VCaP (cell line): Measurements from ENCODE around the gene TYMP.
"Not testable (repeated sequence)": the region's sequence is repeated elsewhere in the genome, so short reads cannot be mapped to it uniquely, and the experiment has no call there.

Experiments used
- H3K27ac ChIP-seq: fragments of 450-650 bp; 2 replicates; pipeline ENCODE4 v1.5.1; 2017
- TF ChIP-seq, protein P1 (sequence below): fragments of 450-650 bp; conservative IDR thresholded peaks from 2 replicates; pipeline ENCODE4 v1.5.1; 2017; ENCODE audit warnings: mild to moderate bottlenecking, moderate library complexity

Gene TYMP

DNA sequence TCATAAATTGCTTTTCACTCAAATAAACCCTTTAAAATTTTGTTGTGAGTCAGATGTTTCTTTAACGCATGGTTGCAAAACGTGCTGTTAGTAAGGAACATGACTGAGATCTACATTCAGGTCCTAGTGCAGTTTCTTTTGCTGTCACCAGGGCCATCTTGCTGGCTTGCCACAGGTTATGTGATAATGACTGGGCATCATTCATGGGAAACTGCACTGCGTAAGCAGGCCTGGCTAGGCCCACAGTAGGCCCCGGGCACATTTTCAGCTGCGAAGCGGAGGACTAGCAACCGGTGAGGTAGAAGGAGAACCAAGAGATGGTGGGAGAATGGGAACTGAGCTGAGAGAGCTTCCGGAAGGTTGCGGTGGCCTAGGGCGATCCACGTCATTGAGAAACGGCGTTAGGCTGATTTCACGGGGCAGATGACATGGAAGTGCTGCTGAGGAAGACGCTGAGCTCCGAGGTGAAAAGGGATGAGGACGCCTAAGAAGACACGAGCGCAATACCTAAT, 12.7 kb upstream of the TYMP start:
- TF ChIP-seq, protein P1, sequence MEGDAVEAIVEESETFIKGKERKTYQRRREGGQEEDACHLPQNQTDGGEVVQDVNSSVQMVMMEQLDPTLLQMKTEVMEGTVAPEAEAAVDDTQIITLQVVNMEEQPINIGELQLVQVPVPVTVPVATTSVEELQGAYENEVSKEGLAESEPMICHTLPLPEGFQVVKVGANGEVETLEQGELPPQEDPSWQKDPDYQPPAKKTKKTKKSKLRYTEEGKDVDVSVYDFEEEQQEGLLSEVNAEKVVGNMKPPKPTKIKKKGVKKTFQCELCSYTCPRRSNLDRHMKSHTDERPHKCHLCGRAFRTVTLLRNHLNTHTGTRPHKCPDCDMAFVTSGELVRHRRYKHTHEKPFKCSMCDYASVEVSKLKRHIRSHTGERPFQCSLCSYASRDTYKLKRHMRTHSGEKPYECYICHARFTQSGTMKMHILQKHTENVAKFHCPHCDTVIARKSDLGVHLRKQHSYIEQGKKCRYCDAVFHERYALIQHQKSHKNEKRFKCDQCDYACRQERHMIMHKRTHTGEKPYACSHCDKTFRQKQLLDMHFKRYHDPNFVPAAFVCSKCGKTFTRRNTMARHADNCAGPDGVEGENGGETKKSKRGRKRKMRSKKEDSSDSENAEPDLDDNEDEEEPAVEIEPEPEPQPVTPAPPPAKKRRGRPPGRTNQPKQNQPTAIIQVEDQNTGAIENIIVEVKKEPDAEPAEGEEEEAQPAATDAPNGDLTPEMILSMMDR, result no peak
- no peak overlapping the region for H3K27ac ChIP-seq

DNA sequence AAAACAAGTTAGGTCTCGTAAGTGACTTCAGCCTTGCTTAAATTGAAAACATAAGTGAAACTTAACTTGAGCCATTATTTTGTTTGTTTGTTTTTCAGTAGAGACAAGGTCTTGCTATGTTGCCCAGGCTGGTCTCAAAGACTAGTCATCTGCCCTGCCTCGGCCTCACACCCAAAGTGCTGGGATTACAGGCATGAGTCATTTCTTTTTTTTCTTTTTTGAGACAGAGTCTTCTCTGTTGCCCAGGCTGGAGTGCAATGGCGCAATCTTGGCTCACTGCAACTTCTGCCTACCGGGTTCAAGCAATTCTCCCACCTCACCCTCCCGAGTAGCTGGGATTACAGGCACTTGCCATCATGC, 11.8 kb upstream of the TYMP start:
- not testable (repeated sequence) for H3K27ac ChIP-seq

DNA sequence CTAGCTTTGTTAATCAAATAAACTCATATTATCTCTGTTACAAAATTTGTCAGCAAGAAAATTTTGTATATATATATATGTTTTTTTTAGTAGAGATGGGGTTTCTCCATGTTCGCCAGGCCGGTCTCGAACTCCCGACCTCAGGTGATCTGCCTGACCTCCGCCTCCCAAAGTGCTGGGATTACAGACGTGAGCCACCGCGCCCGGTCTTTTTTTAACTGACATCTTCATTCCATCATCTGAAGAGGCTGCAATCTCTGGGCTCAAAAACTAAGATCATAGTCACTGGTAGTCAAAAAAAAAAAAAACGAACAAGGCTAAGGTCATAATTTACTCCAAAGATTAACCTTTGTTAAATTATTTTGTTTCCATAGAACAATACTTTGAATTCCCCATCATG, 10.6 kb upstream of the TYMP start:
- TF ChIP-seq, protein P1, result no peak
- no peak overlapping the region for H3K27ac ChIP-seq

DNA sequence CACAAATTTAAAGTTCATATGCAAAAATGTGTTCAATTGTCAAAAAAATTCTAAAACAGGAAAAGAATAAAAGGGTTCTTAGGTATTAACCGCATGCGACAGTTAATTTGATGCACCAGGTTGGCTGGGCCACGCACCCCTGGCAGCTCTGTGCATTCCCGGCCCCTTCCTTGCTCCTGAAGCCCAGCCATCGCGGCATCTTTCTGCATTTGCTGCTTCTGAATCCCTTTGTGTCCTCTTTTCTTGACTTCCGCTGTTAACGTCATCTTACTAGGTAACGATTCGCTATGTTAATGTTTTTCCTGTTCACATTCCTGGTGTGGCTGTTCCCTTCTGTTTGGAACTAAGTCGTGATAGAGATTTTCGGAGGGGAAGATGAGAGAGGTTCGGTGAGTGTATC, 8.0 kb upstream of the TYMP start:
- no peak overlapping the region for H3K27ac ChIP-seq
- TF ChIP-seq, protein P1, result no peak

DNA sequence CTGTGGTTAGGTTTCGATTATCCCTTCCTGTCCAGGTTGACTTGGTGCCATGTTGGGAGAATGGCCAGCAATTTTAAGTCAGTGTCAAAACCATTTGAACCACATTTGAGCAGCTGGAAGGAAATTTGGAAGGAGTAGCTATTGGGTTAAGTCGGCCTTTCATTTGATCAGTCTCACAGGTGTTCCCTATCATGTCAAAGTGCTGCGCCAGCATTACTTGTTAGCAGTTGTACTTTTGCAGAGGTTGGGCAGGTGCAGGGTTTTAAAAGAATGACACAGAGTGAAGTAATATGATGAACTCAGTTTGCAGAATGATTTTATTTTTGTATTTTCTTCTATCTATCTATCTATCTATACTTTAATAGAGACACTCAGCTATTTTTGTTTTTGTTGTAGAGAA, 6.4 kb upstream of the TYMP start:
- no peak overlapping the region for H3K27ac ChIP-seq
- TF ChIP-seq, protein P1, result no peak

DNA sequence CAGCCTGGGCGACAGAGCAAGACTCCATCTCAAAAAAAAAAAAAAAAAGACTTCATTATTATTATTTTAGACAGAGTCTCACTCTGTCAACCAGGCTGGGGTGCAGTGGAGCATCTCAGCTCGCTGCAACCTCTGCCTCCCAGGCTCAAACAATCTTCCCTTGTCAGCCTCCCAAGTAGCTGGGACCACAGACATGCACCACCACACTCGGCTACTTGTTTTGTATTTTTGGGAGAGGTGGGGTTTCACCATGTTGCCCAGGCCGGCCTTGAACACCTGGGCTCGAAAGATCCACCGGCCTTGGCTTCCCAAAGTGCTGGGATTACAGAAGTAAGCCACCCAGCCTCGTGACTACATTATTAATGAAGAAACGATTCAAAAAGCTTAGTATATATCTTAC, 5.3 kb upstream of the TYMP start:
- TF ChIP-seq, protein P1, result no peak
- H3K27ac ChIP-seq, result no peak overlapping the region

DNA sequence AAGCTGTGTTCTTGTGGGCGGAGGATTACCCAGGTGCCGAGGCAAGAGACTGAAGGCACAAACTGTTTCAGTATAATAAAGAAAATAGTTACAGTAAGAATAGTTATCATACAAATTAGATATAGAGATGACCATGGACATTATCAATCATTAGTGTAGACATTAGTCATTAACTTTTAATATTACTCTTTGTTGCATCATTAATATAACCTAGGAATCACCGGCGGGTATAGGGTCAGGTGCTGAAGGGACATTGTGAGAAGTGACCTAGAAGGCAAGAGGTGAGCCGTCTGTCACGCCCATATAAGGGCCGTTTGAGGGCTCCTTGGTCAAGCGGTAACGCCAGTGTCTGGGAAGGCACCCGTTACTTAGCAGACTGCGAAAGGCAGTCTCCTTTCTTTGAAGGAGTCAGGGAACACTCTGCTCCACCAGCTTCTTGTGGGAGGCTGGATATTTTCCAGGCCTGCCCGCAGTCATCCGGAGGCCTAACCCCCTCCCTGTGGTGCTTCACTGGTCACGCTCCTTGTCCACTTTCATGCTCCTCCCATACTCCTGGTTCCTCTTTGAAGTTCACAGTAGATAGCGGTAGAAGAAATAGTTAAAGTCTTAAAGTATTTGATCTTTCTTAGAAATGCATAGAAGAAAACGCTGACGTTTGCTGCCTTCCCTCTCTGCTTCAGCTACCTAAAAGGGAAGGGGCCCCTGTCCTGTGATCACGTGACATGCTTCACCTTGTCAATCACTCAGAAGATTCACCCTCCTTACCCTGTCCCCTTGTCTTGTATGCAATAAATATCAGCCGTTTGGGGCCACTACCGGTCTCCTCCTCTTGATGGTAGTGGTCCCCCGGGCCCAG, 4.3 kb upstream of the TYMP start:
- not testable (repeated sequence) for H3K27ac ChIP-seq

DNA sequence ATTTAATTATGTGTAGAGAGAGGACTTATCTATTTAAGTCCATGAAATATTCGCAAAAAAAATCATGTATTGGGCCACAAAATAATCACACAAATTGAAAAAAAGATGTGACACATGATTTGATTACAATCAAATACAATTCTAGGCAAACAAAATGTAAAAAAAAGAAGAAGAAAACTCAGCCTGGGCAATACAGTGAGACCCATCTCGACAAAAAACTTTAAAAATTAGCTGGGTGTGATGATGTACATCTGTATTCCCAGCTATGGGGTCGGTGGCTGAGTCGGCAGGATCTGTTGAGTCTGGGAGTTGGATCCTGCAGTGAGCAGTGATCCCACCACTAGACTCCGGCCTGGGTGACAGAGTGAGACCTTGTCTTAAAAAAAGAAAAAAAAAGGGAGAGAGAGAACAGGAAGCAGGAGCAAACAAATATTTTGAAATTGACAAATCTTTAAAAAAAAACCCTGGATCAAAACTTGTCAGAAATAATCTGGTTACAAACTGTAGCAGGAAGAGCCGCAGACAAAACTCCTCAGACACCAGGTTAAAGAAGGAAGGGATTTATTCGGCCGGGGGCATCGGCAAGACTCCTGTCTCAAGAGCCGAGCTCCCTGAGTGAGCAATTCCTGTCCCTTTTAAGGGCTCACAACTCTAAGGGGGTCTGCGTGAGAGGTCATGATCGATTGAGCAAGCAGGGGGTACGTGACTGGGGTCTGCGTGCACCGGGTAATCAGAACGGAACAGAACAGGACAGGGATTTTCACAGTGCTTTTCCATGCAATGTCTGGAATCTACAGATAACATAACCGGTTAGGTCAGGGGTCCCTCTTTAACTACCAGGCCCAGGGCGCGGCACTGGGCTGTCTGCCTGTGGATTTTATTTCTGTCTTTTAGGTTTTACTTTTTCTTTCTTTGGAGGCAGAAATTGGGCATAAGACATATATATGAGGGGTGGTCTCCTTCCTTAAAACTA, 3.3 kb upstream of the TYMP start:
- TF ChIP-seq, protein P1, result no peak
- H3K27ac ChIP-seq, result peak overlapping the region; percentile 71; the same call in 1 of the 2 replicates
